ENCODE measurements around the gene TESK2.
"Not testable (repeated sequence)": the region's sequence is repeated elsewhere in the genome, so short reads cannot be mapped to it uniquely, and the experiment has no call there.

Gene TESK2

DNA sequence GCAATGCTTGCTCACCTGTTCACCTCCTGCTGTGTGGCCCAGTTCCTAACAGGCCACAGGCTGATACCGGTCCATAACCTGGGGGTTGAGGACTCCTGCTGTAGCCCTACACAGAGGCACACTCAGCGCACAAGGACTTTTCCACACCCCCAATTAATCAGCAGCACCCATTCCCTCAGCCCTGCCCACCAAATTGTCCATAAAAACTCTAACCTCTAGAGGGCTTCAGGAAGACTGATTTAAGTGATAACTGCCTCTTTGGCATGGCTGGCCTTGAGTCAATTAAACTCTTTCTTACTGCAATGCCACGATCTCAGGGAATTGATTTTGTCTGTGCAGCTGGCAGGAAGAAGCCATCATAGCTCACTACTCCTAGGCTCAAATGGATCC is 79.5 kb downstream of the TESK2 start:
- DNase-seq (ENCODE audit: low spot score) = no peak

DNA sequence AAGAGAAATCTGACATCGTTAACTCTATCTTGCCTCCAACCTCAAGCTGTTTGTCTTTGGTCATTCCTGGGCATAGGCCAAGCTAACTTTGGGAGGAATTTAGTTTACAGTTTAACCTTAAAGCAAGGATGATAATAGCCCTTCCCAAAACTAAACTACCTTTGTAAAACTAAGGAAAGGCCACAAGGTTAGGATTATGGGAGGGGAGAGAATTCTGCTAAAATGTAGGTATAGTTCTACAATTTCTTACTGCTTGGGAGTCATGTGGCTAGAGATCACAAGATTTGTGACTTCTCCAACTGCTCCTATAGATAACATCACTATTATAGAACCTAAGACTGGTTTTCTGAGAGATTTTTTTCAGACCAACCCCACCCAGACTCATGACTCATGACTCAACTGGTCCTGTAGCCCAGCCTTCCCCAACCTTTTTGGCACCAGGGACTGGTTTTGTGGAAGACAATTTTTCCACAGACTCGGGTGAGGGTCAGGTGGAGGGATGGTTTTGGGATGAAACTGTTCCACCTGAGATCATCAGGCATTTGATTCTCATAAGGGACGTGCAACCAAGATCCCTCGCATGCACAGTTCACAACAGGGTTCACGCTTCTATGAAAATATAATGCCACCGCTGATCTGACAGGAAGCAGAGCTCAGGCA is 80.0 kb downstream of the TESK2 start:
- no peak for DNase-seq (ENCODE audit: low spot score)

DNA sequence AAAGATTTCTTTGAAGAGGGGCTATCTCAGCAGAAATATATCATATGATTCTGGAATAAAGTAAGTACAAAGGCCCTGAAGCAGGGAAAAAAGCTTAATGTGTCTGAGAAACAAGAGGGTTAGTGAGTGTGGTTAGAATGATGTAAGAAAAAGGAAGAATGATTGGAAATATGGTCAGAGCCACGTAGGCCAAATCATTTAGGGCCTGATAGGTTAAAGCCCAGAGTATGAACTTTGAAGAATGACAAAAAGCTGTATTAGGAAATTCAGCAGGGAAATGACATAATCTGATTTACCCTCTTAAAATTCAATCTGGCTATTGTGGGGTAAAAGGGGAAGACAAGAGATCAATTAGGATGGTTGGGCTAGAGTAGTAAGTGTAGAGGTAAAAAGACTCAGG is 81.7 kb downstream of the TESK2 start:
- no peak for DNase-seq (ENCODE audit: low spot score)

DNA sequence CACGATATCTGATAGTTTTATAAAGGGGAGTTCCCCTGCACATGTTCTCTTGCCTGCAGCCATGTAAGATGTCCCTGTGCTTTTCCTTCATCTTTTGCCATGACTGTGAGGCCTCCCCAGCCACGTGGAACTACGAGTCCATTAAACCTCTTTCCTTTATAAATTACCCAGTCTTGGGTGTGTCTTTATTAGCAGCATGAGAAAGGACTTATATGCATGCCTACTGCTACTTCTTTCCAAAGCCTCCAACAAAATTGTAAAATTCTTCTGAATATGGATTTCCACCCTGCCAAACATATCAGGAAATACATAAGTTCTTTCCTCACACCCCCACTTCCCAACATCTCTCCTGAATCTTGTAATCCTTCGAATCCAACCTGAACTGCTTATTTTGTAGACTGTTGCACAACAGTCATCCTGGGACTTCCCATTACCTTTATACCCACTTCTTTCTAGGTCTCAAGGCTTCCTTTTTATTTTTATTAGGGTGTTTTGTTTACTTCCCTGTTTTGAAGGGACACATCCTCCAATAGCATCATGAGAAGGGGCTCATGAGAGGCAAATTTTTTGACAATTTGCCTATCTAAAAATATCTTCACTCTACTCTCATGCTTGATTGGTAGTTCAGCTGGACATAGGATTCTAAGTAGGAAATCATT is 83.2 kb downstream of the TESK2 start:
- DNase-seq (ENCODE audit: low spot score) = no peak

DNA sequence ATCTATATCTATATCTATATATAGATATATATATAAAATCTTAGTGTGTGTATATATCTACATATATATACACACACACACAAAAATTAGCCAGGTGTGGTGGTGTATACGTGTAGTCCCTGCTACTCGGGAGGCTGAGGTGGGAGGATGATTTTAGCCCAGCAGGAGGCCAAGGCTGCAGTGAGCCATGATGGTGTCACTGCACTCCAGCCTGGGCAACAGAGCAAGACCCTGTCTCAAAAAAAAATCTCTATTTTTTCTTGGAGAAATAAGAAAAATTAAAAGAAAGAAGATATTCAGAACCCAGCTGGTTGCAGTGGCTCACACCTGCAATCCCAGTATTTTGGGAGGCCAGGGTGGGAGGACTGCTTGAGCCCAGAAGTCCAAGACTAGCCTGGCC is 85.3 kb downstream of the TESK2 start:
- DNase-seq (ENCODE audit: low spot score) = no peak

DNA sequence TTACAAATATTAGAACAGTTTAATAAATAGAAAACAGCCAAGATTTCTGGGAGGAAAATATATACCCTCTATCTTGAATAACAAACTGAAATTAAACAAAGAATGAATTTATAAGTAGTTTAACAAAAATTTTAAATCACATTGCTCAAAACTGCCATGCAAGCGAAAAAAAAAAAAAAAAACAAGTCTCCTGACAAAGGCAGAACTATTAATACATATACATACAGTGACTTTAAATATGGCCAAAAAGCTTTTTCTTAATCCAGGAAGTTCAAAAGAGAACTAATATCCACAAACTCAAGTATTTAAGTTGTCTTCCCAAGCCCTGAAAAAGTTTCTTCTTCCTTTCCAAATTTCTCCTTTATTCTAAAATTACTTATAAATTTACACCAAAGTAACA is 87.2 kb downstream of the TESK2 start:
- no peak for DNase-seq (ENCODE audit: low spot score)

DNA sequence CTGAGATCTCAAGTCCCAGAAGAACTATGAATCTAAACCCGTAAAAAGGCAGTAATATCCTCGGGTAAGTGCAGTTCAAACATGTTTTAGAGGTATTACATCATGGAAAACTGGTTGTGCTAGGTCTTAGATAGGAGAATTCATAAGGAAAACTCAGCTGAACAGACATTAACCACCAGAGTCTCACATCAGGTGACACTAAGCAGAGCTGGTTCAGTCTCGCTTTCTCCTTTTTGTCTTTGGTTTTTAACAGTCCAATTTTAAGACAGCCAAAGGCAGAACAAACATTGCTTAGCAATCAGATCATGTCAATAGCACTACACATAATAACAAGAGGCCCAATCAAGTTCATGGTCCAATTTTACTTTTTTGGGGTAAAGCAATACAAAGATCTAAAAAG is 87.7 kb downstream of the TESK2 start:
- no peak for DNase-seq (ENCODE audit: low spot score)

DNA sequence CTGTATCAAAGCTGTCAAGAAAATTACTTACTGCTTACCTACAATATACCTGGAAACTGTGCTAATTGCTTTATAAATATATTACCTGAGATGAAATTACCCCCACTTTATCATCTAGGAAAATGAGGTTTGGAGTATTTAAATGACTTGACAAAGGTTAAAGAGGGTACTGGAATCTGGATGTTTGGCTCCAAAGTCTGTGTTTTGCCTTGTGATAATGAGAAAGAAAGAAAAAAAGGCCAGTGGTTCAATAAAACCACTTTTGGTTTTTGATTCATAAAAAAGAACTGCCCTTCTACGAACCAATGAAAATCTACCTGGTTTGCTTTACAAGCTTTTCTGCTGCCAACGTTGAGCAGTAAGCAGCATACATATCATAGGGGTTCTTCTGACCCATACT is 89.4 kb downstream of the TESK2 start:
- DNase-seq (ENCODE audit: low spot score) = no peak

DNA sequence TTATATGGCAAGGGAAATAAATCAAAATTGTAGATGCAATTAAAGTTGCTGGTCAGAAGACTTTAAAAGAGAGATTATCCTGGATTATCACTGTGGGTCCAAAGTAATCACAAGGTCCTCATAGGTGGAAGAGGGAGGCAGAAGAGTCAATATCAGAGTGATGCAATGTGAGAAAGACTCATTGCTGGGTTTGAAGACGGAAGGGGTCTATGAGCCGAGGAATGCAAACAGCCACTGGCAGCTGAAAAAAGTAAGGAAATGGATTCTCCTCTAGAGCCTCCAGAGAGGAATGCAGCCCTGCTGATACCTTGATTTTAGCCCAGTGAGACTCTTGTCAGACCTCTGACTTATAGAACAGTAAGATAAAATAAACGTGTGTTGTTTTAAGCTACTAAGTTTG is 90.9 kb downstream of the TESK2 start:
- DNase-seq (ENCODE audit: low spot score) = no peak

DNA sequence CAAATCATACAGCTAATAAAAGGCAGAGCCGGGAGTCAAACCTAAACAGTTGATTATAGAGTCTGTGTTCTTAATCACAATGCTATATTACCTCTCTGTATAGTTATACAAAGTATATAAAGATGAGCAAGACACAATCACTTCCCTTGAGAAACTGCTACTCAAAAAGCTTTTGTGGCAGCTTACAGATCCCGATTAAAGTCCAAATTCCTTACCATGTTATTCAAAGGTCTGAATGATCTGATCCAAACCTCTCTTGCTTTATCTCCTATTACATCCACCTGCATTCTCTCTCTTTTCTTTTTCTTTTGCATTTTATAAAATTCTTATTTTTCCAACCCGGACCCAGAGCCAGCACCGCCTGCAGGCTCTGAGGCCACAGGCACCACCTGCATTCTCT is 93.7 kb downstream of the TESK2 start:
- no peak for DNase-seq (ENCODE audit: low spot score)

DNA sequence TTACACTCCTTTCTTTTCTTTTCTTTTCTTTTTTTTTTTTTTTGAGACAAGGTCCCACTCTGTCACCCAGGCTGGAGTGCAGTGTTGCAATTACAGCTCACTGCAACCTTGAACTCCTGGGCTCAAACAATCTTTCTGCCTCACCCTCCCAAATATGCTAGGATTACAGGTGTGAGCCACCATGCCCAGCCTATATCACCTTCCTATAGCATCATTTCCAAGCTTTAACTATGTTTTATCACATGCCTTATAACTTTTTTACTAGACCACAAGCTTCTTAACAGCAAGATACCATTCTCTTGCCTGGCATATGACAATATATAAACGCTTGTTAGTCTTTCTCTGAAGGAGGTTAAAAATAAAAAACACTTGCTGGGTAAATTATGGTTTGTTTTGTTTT is 95.4 kb downstream of the TESK2 start:
- no peak for DNase-seq (ENCODE audit: low spot score)

DNA sequence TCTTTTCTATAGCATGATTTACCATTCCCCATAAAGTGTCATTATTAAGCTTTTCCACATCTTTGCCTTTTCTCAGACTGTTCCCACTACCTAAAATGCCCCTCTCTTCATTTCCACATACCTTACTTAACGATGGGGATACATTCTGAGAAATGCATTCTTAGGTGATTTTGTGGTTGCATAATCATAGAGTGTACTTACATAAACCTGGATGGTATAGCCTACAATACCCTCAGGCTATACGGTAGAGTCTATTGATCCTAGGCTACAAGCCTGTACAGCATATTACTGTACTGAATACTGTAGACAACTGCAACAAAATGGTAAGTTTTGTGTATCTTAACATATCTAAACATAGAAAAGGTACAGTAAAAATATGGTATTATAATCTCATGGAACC is 95.9 kb downstream of the TESK2 start:
- no peak for DNase-seq (ENCODE audit: low spot score)

DNA sequence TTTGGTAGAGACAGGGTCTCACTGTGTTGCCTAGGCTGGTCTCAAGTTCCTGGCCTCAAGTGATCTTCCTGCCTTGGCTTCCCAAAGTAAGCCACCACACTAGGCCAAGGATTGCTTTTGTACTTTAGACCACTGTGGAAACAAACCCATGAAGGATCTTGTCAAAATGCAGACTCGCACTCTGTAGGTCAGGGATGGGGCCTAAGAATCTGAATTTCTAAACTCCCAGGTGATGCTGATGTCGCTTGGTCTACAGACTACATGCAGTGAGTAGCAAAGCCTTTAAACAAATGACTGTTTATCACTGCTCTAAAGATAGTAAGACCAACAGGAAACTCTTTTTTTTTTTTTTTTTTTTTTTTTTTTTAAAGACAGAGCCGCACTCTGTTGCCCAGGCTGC is 96.6 kb downstream of the TESK2 start:
- DNase-seq (ENCODE audit: low spot score) = no peak

DNA sequence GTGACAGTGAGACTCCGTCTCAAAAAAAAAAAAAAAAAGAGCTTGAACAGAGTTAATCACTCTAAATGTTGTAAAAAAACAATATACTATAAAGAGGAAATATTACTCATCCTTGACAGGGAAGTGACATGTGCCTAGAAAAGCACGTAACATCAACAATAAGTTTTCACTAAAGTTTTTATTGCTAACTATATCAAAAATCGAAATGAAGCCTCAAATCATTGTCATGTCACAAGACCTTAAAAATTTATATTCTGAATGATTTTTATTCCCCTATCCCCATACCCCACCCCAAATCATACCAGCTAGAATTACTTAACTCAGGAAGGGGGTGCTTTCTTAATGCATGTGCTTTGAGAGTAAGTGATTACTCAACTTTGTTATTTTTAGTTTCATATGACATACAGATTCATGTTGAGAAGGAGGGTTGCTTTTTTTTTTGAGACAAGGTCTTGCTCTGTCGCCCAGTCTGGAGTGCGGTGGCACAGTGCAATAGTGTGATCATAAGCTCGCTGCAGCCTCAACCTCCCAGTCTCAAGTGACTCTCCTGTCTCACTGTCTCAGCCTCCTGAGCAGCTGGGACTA is 97.2 kb downstream of the TESK2 start:
- DNase-seq (ENCODE audit: low spot score) = no peak

DNA sequence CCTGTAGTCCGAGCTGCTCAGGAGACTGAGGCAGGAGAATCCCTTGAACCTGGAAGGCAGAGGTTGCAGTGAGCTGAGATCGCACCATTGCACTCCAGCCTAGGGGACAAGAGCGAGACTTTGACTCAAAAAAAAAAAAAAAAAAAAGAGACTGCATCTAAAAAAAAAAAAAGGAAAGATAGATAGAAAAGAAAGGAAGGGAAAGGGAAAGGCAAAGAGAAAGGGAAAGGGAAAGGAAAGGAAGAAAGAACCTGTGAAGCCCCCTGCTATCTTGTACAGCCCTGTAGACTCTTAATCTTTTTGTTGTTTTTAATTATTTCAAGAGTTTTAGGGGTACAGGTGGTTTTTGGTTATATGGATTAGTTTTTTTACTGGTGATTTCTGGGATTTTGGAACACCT is 104.7 kb downstream of the TESK2 start:
- DNase-seq (ENCODE audit: low spot score) = no peak

DNA sequence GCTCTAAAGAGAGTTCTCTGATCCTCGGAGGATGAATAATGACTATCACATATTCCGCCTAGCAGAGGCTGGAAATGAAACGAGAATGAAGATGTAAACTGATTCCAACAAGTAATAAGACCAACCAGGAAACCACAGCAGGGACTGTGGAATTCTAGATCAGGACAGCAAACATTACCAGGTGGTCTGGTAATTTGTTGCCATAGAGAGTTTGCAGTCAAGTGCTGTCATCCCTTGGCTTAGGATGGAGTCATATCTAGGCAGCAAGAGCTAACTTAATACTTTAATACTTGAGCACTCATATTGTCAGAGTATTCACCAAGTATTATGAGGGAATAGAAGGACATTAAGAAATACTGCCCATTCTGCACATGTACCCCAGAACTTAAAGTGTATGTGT is 105.7 kb downstream of the TESK2 start:
- no peak for DNase-seq (ENCODE audit: low spot score)

DNA sequence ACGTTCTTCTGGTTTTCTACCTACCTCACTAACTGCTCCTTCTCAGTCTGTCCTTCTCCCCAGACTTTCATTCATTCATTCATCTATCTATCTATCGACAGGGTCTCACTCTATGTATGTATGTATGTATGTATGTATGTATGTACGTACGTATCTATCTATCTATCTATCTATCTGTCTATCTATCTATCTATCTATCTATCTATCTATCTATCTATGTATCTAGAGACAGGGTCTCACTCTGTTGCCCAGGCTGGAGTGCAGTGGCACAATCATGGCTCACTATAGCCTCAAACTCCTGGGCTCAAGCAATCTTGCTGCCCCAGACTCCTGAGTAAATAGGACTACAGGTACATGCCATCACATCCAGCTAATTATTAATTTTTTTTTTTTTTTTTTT is 106.8 kb downstream of the TESK2 start:
- DNase-seq (ENCODE audit: low spot score) = not testable (repeated sequence)

DNA sequence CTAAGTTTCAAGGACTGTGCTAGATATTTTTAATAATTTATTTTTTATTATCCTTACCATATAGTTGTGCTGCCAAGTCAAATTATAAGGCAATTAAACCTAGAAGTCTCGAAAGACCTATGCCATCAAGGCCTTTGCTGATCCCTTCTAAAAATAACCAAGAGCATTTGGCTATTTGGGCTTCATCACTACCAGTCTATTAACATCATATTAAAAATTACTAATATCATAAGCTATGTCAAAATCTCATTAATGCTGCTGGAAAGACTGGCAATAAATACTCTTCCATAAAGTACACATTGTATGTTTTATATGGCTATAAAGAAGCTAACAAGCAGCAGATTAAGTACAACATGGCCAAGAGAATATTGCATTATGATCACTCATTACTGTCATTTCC is 107.8 kb downstream of the TESK2 start:
- DNase-seq (ENCODE audit: low spot score) = no peak

DNA sequence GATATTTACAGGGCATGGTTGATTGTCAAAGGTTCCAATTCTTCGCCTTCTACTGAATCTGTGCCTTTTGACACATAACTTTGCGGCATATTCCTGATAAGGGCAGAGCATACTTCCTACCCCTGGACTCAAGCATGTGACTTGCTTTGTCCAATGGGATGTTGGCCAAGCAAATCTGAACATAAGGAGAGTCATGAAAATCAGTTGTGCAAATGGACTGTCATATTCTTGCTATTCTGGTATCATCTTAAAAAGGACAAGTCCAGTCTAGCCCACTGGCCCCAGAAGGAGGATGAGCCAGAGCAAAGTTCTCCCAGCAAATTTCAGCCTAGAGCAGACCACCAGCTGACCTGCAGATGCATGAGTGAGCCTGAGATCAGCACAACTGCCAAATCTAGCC is 109.7 kb downstream of the TESK2 start:
- DNase-seq (ENCODE audit: low spot score) = no peak

DNA sequence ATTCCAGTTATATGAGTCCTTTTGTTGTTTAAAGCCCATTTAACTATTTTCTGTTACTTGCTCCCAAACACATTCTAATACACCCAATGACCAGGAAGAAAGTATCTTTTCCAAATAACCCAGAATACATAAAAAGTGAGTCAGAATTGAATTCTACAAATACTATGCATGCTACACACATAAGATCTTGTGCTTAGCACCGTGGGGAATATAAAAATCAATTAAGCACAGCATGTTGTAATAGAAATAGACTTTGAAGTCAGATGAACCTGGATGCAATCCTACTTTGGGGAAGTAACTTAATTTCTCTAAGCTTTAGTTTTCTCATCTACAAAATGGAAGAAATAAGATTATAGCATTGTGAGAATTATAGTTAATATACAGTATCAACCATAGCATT is 110.2 kb downstream of the TESK2 start:
- DNase-seq (ENCODE audit: low spot score) = no peak

DNA sequence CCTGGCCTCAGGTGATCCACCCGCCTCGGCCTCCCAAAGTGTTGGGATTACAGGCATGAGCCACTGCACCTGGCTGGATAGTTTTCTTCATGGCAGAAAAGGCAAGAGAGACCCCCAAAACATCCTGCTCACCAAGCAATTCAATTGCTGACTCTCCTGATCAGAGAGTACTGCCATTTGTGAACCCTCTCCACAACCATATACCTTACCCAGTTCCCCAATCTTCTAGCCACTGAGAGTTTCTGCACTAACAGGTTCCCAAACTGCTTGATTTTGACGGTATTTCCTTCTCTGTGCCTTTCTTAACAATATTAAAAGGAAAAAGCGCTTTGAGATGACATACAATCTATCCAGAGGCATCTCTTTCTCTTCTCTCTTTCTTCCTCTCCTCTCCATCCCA is 110.8 kb downstream of the TESK2 start:
- no peak for DNase-seq (ENCODE audit: low spot score)

DNA sequence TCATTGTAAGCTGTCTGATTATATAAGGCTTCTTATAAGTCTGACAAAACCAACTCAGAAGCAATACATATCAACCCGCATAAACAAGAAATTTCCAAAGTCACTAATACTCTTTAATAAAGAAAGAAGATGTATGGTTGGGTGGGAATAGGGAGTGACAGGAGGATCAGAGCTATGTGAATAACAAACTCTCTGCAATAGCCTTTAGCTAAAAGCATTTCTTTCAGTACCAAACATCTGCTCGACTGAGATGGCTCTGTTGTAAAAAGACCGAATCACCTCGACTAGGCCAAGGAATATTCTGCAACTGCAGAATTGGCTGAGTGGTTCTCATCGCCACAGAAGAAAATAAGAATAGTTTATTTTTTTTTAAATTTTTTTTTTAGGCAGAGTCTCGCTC is 111.4 kb downstream of the TESK2 start:
- no peak for DNase-seq (ENCODE audit: low spot score)

DNA sequence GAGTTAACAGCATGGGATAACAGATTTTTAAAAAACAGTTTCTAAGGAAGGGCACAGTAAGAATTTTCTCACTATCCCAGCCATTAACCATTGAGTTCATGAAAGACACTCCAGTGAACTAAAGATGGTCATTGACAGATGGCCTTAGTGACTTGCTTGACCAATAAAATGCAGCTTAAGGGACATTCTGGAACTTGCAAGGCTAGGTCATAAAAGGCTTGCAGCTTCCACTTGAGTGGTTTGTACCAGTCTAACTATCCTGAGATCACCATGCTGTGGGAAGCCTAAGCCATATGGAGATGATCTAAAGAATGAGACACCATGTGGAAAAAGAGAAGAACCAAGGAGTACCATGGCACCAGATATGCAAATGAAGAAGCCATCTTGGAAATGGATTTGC is 112.8 kb downstream of the TESK2 start:
- no peak for DNase-seq (ENCODE audit: low spot score)
